Fibroblast of villous mesenchyme (primary cell): Measurements from ENCODE around the gene TUB. TPM values are rescaled to one million over a fixed set of nuclear protein-coding genes. Genes with fewer than 3 reads are reported as not detected.

Experiments
- DNase-seq: peaks from one replicate; pipeline ENCODE4 v3.0.0-alpha.2; 2010; ENCODE audit warnings: low read depth
- H3K4me3 ChIP-seq: 2 replicates; pipeline ENCODE4 v1.5.1; 2011; ENCODE audit warnings: low read depth, mild to moderate bottlenecking, low read length
- total RNA-seq: library from RNA; depleted of rRNA; stranded (reverse); fragments of >200 nt; gene quantifications from 2 replicates; pipeline ENCODE4 v1.2.3, GENCODE V29; 2012
- TF ChIP-seq, protein P1 (sequence below): IDR thresholded peaks from 2 replicates; pipeline ENCODE4 v1.5.1; 2012; ENCODE audit warnings: low read depth, mild to moderate bottlenecking, low read length; ENCODE audit not compliant: insufficient read depth

The TUB gene
- total RNA-seq, 1 donor, result 5.2 TPM

- TF ChIP-seq, protein P1, sequence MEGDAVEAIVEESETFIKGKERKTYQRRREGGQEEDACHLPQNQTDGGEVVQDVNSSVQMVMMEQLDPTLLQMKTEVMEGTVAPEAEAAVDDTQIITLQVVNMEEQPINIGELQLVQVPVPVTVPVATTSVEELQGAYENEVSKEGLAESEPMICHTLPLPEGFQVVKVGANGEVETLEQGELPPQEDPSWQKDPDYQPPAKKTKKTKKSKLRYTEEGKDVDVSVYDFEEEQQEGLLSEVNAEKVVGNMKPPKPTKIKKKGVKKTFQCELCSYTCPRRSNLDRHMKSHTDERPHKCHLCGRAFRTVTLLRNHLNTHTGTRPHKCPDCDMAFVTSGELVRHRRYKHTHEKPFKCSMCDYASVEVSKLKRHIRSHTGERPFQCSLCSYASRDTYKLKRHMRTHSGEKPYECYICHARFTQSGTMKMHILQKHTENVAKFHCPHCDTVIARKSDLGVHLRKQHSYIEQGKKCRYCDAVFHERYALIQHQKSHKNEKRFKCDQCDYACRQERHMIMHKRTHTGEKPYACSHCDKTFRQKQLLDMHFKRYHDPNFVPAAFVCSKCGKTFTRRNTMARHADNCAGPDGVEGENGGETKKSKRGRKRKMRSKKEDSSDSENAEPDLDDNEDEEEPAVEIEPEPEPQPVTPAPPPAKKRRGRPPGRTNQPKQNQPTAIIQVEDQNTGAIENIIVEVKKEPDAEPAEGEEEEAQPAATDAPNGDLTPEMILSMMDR, result no peak
Observed at GRCh38 chr11:8098879-8099278, 17.9 kb downstream of the TUB start.

DNA sequence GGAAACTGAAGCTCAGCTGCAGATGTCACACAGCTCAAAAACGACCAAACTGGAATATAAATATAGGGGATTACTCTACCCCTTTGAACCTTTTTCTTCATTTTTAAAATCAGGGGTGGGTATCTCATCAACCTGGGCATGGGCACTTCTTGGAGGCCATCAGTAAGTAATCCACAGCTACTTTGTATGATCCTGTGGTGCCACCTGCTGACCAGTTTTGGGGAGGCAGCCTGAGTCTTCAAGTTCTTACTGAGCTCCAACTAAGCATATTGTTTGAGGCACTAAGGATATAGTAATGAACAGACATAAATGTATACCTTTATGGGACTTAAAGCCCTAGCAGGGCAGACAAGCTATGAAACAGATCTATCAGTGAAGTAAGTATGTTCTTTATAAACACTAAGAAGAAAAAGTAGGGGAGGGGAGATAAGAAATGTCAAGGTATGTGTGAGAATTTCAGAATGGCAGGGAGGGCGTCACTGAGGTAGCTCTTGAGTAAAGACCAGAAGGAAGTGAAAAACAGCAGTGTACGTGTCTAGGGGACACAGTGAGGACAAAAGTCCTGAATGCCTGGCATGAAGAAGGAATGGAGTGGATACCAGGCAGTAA, 18.4 kb downstream of the TUB start:
- TF ChIP-seq, protein P1, result peak; percentile 90
- DNase-seq, result peak; percentile 85
- H3K4me3 ChIP-seq, result no peak overlapping the region

More at GRCh38 chr11:8098879-8099278, 17.9 kb downstream of the TUB start:
- H3K4me3 ChIP-seq, result no peak overlapping the region
- no peak for DNase-seq

DNA sequence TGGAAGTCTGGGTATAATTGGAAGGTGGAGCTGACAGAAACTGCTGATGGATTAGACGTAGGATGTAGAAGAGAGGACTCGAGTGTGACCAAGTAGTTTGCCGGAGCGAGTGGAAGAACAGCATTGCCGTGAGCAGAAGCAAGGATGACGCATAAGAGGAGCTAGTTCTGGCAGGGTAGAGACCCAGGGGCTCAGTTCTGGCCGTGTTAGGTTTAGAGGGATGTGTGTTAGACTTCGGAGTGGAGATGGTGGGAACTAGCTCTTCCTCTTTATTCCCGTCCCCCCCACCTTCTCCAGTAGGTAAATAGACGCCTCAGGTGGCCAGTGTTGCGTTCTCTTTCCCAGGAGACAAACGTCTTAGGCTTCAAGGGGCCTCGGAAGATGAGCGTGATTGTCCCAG, 19.1 kb downstream of the TUB start:
- TF ChIP-seq, protein P1, result no peak
- DNase-seq, result no peak
- no peak overlapping the region for H3K4me3 ChIP-seq

GRCh38 chr11:8100605-8101004, 19.6 kb downstream of the TUB start:
- TF ChIP-seq, protein P1, result no peak
- H3K4me3 ChIP-seq, result no peak overlapping the region
- DNase-seq, result no peak

- no peak overlapping the region for H3K4me3 ChIP-seq
- no peak for DNase-seq
- TF ChIP-seq, protein P1, result no peak
Observed at GRCh38 chr11:8101421-8101820, 20.4 kb downstream of the TUB start.

DNA sequence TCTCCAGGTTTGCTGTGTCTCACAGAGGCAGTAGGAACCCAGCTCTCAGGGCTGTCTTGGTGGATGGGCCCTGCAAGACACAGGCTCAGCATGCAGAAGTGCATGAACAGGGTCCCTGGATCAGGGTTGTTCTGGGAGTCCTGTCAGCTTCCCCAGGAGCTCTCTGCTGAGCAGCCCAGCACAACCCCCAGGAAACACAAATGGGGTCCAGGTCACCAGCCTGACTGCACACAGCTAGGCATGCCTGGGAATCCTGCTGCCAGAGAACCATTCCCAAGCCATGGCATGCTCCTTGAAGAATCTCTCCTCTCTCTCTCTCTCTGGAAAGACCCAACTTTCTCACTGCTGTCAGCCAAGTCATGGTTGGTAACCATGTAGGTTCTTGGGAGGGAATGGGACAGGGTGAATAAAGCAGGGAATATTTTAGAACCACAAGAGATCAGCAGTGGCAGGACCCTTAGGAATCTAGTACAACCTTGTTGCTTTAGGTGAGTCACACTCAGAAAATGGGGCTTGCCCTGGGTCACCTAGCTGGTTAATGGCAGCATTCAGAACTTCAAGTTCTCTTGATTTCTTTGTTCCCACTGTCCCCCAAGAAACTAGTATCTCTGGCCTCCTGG, 21.4 kb downstream of the TUB start:
- H3K4me3 ChIP-seq, result no peak overlapping the region
- DNase-seq, result no peak

More for the DNA sequence above, 21.4 kb downstream of the TUB start:
- TF ChIP-seq, protein P1, result no peak
